ENCODE data around the gene EPYC. TPM values are rescaled to one million over a fixed set of nuclear protein-coding genes. Genes with fewer than 3 reads are reported as not detected.
A peak's percentile ranks its signal among the peaks of the same experiment; 100 is the strongest.

Gene EPYC
- total and polyA plus RNA-seq, 2 of the 4 experiments (the other 2 are of a cell fraction): not detected

- peak overlapping the region; percentile 38 for H2AFZ ChIP-seq (replicated peaks; ENCODE audit: low read length, poor library complexity)
- no peak overlapping the region for H3K4me2 ChIP-seq (ENCODE audit: low read depth, low read length)
- ATAC-seq (ENCODE audit: low read depth) (peak; percentile 80), DNase-seq (peak; percentile 79)
- H4K8ac ChIP-seq (ENCODE audit: low read depth in 2 of 2, low read length in 2 of 2): peak overlapping the region in 1 of 2 experiments; percentile 84; a peak in 3 of 4 replicates
- POLR2A ChIA-PET (ENCODE audit: unreplicated experiment): interaction anchor here (0.6 to 1.0 kb wide), 3 partner anchors 131 to 203 kb away, joined by 3 to 10 read pairs (median 5); no protein-coding TSS in a partner anchor
- peak overlapping the region; percentile 94 for H3K18ac ChIP-seq (ENCODE audit: low read depth, low read length)
- peak overlapping the region; percentile 47 for H2BK5ac ChIP-seq (ENCODE audit: low read depth, low read length, poor library complexity, severe bottlenecking)
- H3K4me1 ChIP-seq (ENCODE audit: control insufficient read depth, insufficient read depth, low read length): peaks cover 12% of the 10 kb centered on the region
- WGBS, 2 experiments (ENCODE audit: extremely low coverage in 2 of 2, insufficient read length in 1 of 2): no CpG with 5 or more reads among the region's 1 CpG
- no TSS peak for BruUV-seq (replicated peaks)
- no peak overlapping the region for H2AK9ac ChIP-seq (replicated peaks; ENCODE audit: low read depth, low read length, poor library complexity)
- H3K4ac ChIP-seq (ENCODE audit: low read depth, low read length): peak overlapping the region; percentile 64
- no peaks in the 10 kb centered on the region for H3K79me1 ChIP-seq (ENCODE audit: low read depth in 1 of 2, low read length in 2 of 2)
- H2BK15ac ChIP-seq (ENCODE audit: low read depth, low read length): 0 out of 3 replicates have a peak overlapping the region, but pooled peaks have one; percentile 66
- H3K27me3 ChIP-seq (ENCODE audit: control insufficient read depth, insufficient read depth, low read length): no peaks in the 10 kb centered on the region
- H4K91ac ChIP-seq (ENCODE audit: insufficient read depth, low read depth, low read length): peak overlapping the region; percentile 64
- dilution Hi-C loops (cut with HindIII; ENCODE audit: low sequenced_read_pairs, unreplicated experiment) (loop anchor here (25.0 kb wide), 1 partner anchor 359 kb away; no protein-coding TSS in a partner anchor), intact Hi-C loops (cut with micrococcal nuclease) (loop anchor here (1.0 to 2.0 kb wide), 5 partner anchors 131 to 377 kb away; no protein-coding TSS in a partner anchor), in situ Hi-C loops (cut with MboI; ENCODE audit: low sequenced_read_pairs) (no loop called here)
- H3K36me3 ChIP-seq (ENCODE audit: control insufficient read depth, insufficient read depth, low read length): no peaks in the 10 kb centered on the region
- no peaks in the 10 kb centered on the region for H3K9me3 ChIP-seq (ENCODE audit: control insufficient read depth, insufficient read depth, low read length)
- peak overlapping the region; percentile 70 for H4K5ac ChIP-seq (ENCODE audit: low read depth, low read length)
- H3K4me3 ChIP-seq (ENCODE audit: insufficient read depth, low read depth, low read length): no peak overlapping the region
- CTCF ChIA-PET: interaction anchor here (0.5 to 1.8 kb wide), 22 partner anchors 8 to 1257 kb away, joined by 3 to 12 read pairs (median 4); no protein-coding TSS in a partner anchor
- no peak overlapping the region for H3K14ac ChIP-seq (replicated peaks; ENCODE audit: low read depth, low read length)
- no peak overlapping the region for H3K23ac ChIP-seq (ENCODE audit: low read depth, low read length)
- peak overlapping the region; percentile 69 for H3K9ac ChIP-seq (ENCODE audit: low read depth, low read length)
- no peak overlapping the region for H3K56ac ChIP-seq (ENCODE audit: extremely low read depth, insufficient read depth, low read length)
- H2AK5ac ChIP-seq (ENCODE audit: low read depth, low read length): peak overlapping the region; percentile 36; the same call in 1 of the 2 replicates
- H2BK120ac ChIP-seq (ENCODE audit: low read depth, low read length): peak overlapping the region; percentile 65
- peak overlapping the region; percentile 77; the same call in 1 of the 2 replicates for H3K27ac ChIP-seq (ENCODE audit: insufficient read depth, low read length)
- 0 out of 2 replicates have a peak, but pooled peaks cover 4% of the 10 kb centered on the region for H3K9me1 ChIP-seq (ENCODE audit: insufficient read depth, low read length)
- 0 out of 2 replicates have a peak, but pooled peaks have one; percentile 36 for TF ChIP-seq POLR2A (IDR thresholded peaks at IDR 0.05; ENCODE audit: low read depth, low read length)
- TF ChIP-seq MAFK (IDR thresholded peaks at IDR 0.05; ENCODE audit: low read depth, low read length): no peak
- TF ChIP-seq RCOR1 (IDR thresholded peaks at IDR 0.05; ENCODE audit: insufficient replicate concordance, low read length): no peak
- TF ChIP-seq RFX5 (IDR thresholded peaks at IDR 0.05; ENCODE audit: low read depth, low read length): no peak
- peak; percentile 91 for TF ChIP-seq RAD21 (IDR thresholded peaks at IDR 0.05; ENCODE audit: low read length)
- TF ChIP-seq SMC3 (IDR thresholded peaks at IDR 0.05; ENCODE audit: low read depth, low read length): peak; percentile 97
- TF ChIP-seq NFE2L2 (IDR thresholded peaks at IDR 0.05; ENCODE audit: low read depth, low read length): no peak
- peak; percentile 89 for TF ChIP-seq CTCF (conservative IDR thresholded peaks at IDR 0.05; ENCODE audit: low read depth, low read length)
- no peak for TF ChIP-seq CHD1 (IDR thresholded peaks at IDR 0.05; ENCODE audit: low read depth, low read length)
- peak overlapping the region; percentile 42 for H2BK20ac ChIP-seq (ENCODE audit: low read depth, low read length)
- H4K20me1 ChIP-seq (ENCODE audit: insufficient read depth, low read length): no peaks in the 10 kb centered on the region
Measured at GRCh38 chr12:90978117-90978770, 26.5 kb downstream of the EPYC start.

Measured in IMR-90 (cell line).